K562 (cell line): ENCODE measurements around the gene CLK3. TPM values are rescaled to one million over a fixed set of nuclear protein-coding genes. Genes with fewer than 3 reads are reported as not detected.

Source experiments
- ATF7 ChIP-seq: fragments of 450-650 bp; IDR thresholded peaks from 2 replicates; pipeline ENCODE4 v1.7.1; 2014; ENCODE audit warnings: mild to moderate bottlenecking, moderate library complexity
- CHCHD3 ChIP-seq: fragments of 250-450 bp; sonication (Bioruptor Pico); IDR thresholded peaks from 2 replicates; pipeline ENCODE4 v2.1.2; 2022; ENCODE audit warnings: mild to moderate bottlenecking
- EP300 ChIP-seq: IDR thresholded peaks from 2 replicates; pipeline ENCODE4 v1.6.1; 2012; ENCODE audit warnings: low read length, improper control_type of control experiment
- FOXP1 ChIP-seq: sonication (generic); formaldehyde crosslinking; IDR thresholded peaks from 2 replicates; pipeline ENCODE4 v1.8.0; 2022; ENCODE audit warnings: mild to moderate bottlenecking, missing genetic modification reagents
- HMG20A ChIP-seq: fragments of 450-650 bp; formaldehyde crosslinking; conservative IDR thresholded peaks from 2 replicates; pipeline ENCODE4 v1.4.0; 2020; ENCODE audit warnings: mild to moderate bottlenecking, mixed read lengths
- IRF1 ChIP-seq: sonication (generic); formaldehyde crosslinking; IDR thresholded peaks from 2 replicates; pipeline ENCODE4 v1.8.0; 2022; ENCODE audit warnings: missing genetic modification reagents, mild to moderate bottlenecking, borderline replicate concordance
- KDM2B ChIP-seq: fragments of 250-450 bp; sonication (Bioruptor Pico); IDR thresholded peaks from 2 replicates; pipeline ENCODE4 v1.8.0; 2021; ENCODE audit warnings: mild to moderate bottlenecking, moderate library complexity
- KLF10 ChIP-seq: fragments of 250-450 bp; sonication (Bioruptor Pico); IDR thresholded peaks from 2 replicates; pipeline ENCODE4 v1.6.1; 2021; ENCODE audit warnings: matching md5 sums
- LEF1 ChIP-seq: fragments of 450-650 bp; IDR thresholded peaks from 2 replicates; pipeline ENCODE4 v1.6.1; 2016; ENCODE audit warnings: mild to moderate bottlenecking
- NEUROD1 ChIP-seq: fragments of 150-350 bp; IDR thresholded peaks from 2 replicates; pipeline ENCODE4 v1.6.1; 2014; ENCODE audit warnings: borderline replicate concordance, low read length, low read depth; ENCODE audit not compliant: partially characterized antibody
- RBM17 ChIP-seq: fragments of 200-400 bp; formaldehyde crosslinking; IDR thresholded peaks from 2 replicates; pipeline ENCODE4 v1.6.1; 2017; ENCODE audit warnings: low read depth, mild to moderate bottlenecking, low read length, borderline replicate concordance
- SMC3 ChIP-seq: conservative IDR thresholded peaks from 2 replicates; pipeline ENCODE4 v1.6.1; 2011; ENCODE audit warnings: low read depth, low read length, improper control_type of control experiment; ENCODE audit not compliant: insufficient read depth
- TCFL5 ChIP-seq: fragments of 250-450 bp; sonication (Bioruptor Pico); conservative IDR thresholded peaks from 2 replicates; pipeline ENCODE4 v1.6.1; 2021; ENCODE audit warnings: mild to moderate bottlenecking, moderate library complexity, matching md5 sums
- TFAM ChIP-seq: fragments of 250-450 bp; sonication (Bioruptor Pico); conservative IDR thresholded peaks from 2 replicates; pipeline ENCODE4 v1.5.0; 2021; ENCODE audit warnings: mild to moderate bottlenecking, moderate library complexity
- TGIF2 ChIP-seq: sonication (generic); formaldehyde crosslinking; IDR thresholded peaks from 2 replicates; pipeline ENCODE4 v1.8.1; 2022; ENCODE audit warnings: mild to moderate bottlenecking, missing genetic modification reagents, moderate library complexity
- THAP7 ChIP-seq: fragments of 250-450 bp; sonication (Bioruptor Pico); IDR thresholded peaks from 2 replicates; pipeline ENCODE4 v1.5.0; 2021
- TSHZ1 ChIP-seq: fragments of 250-450 bp; sonication (Bioruptor Pico); IDR thresholded peaks from 2 replicates; pipeline ENCODE4 v1.4.0; 2020; ENCODE audit warnings: mild to moderate bottlenecking, moderate library complexity
- WHSC1 ChIP-seq: IDR thresholded peaks from one replicate; pipeline ENCODE4 v1.6.1; 2012; ENCODE audit warnings: low read length, control low read depth, inconsistent platforms
- ZBTB33 ChIP-seq: sonication (generic); formaldehyde crosslinking; IDR thresholded peaks from 2 replicates; pipeline ENCODE4 v1.8.1; 2023; ENCODE audit warnings: mild to moderate bottlenecking, missing genetic modification reagents
- ZNF134 ChIP-seq: fragments of 250-450 bp; sonication (Bioruptor Pico); conservative IDR thresholded peaks from 2 replicates; pipeline ENCODE4 v1.4.0; 2020
- ZNF354B ChIP-seq: fragments of 250-450 bp; sonication (Bioruptor Pico); IDR thresholded peaks from 2 replicates; pipeline ENCODE4 v1.4.0; 2020
- ZNF655 ChIP-seq: fragments of 250-450 bp; sonication (Bioruptor Pico); IDR thresholded peaks from 2 replicates; pipeline ENCODE4 v1.5.0; 2021
- polyA plus RNA-seq, 8 experiments: library from polyadenylated mRNA; depleted of rRNA in 4 of 8; stranded (reverse) in 5 of 8; unstranded in 3 of 8; fragments of >200 nt; fragmentation: Nextera tagmentation in 2 of 8; fragmentation: Illumina TruSeq in 1 of 8; extraction: Ambion mirVana in 2 of 8; extraction: Trizol in 1 of 8; gene quantifications; 2 replicates each; pipeline versions ENCODE4 v1.2.1 to v1.2.3, GENCODE V29; 2011 to 2014; ENCODE audit warnings: inconsistent platforms in 1 of 8, missing spikeins in 1 of 8
- total RNA-seq, 7 experiments: library from RNA; depleted of rRNA in 6 of 7; stranded (reverse); fragments of >200 nt in 6 of 7; fragmentation: Illumina TruSeq in 2 of 7; extraction: Trizol in 2 of 7; gene quantifications; 2 replicates each; pipeline versions ENCODE4 v1.2.1 to v1.2.3, GENCODE V29; 2011 to 2021; ENCODE audit warnings: low replicate concordance in 1 of 7

The CLK3 gene
- total and polyA plus RNA-seq, 9 of the 15 experiments (the other 6 are each of a cell fraction or from before 2014, with no cell fraction given) = 1.2 to 95.2 (median 51.7) TPM

GRCh38 chr15:74610302-74610951 is 5.2 kb upstream of the CLK3 start (continued):
- TF ChIP-seq TSHZ1 = no peak
- 0 out of 2 replicates have a peak, but pooled peaks have one; percentile 26 for TF ChIP-seq ZBTB33 (CRISPR knock-in tag)
- TF ChIP-seq ATF7 = peak; percentile 72; the same call in 1 of the 2 replicates
- no peak for TF ChIP-seq RBM17
- no peak for TF ChIP-seq TGIF2 (CRISPR knock-in tag)
- TF ChIP-seq IRF1 (CRISPR knock-in tag) = no peak
- TF ChIP-seq EP300 = peak; percentile 77
- no peak for TF ChIP-seq ZNF354B (CRISPR knock-in tag)
- TF ChIP-seq THAP7 (CRISPR knock-in tag) = no peak
- TF ChIP-seq ZNF134 (CRISPR knock-in tag) = peak; percentile 53; the same call in 1 of the 2 replicates
- no peak for TF ChIP-seq TFAM (CRISPR knock-in tag)
- no peak for TF ChIP-seq FOXP1 (CRISPR knock-in tag)
- no peak for TF ChIP-seq KLF10 (CRISPR knock-in tag)
- TF ChIP-seq TCFL5 (CRISPR knock-in tag) = no peak
- no peak for TF ChIP-seq SMC3
- peak; percentile 42 for TF ChIP-seq NEUROD1
- TF ChIP-seq CHCHD3 = no peak
- no peak for TF ChIP-seq HMG20A (CRISPR knock-in tag)
- TF ChIP-seq KDM2B (CRISPR knock-in tag) = no peak
- no peak for TF ChIP-seq WHSC1
- TF ChIP-seq LEF1 = peak; percentile 51; the same call in 1 of the 2 replicates
- TF ChIP-seq ZNF655 (CRISPR knock-in tag) = no peak
